ENCODE data around the gene XDH. TPM values are rescaled to one million over a fixed set of nuclear protein-coding genes. Genes with fewer than 3 reads are reported as not detected.

XDH gene
- total and polyA plus RNA-seq, 9 of the 15 experiments (the other 6 are each of a cell fraction or from before 2014, with no cell fraction given): 0.04 to 0.06 TPM; not detected in 7

- no peak for DNase-seq (ENCODE audit: extremely low read depth in 1 of 4, low spot score in 3 of 4)
- no peaks in the 10 kb centered on the region for H3K9me1 ChIP-seq (ENCODE audit: control insufficient read depth, insufficient read depth, low read length)
- no peak for TF ChIP-seq KHSRP (IDR thresholded peaks at IDR 0.05)
- peaks cover 4% of the 10 kb centered on the region; the same call in 1 of the 2 replicates for H4K20me1 ChIP-seq (replicated peaks; ENCODE audit: control insufficient read depth, insufficient read depth, low read length)
- no peaks in the 10 kb centered on the region for H3K79me2 ChIP-seq (ENCODE audit: control insufficient read depth, insufficient read depth, low read length)
- no peak overlapping the region for H3K27ac ChIP-seq (ENCODE audit: extremely low read depth, low read depth, low read length)
- no peaks in the 10 kb centered on the region for H3K9me3 ChIP-seq (replicated peaks; ENCODE audit: control insufficient read depth, insufficient read depth, low read depth, low read length)
- intact Hi-C loops (cut with micrococcal nuclease): loop anchor here (10.0 kb wide), 4 partner anchors 96 to 466 kb away; partner anchors contain the start of gene EHD3
- POLR2A ChIA-PET: no interaction called here
- no peaks in the 10 kb centered on the region for H3K4me1 ChIP-seq (replicated peaks in 1 of 2; ENCODE audit: control insufficient read depth in 2 of 2, insufficient read depth in 2 of 2, low read length in 2 of 2)
- CTCF ChIA-PET (ENCODE audit: low intra/inter-chr PET ratio): no interaction called here
- WGBS (ENCODE audit: insufficient coverage, low coverage, missing lambda C conversion rate): 2% methylated on average over 7 of the region's 8 CpGs
- peaks cover under 1 to 4% of the 10 kb centered on the region in 2 experiments; a peak in 2 of 5 replicates for H3K27me3 ChIP-seq (ENCODE audit: control insufficient read depth in 2 of 2, insufficient read depth in 2 of 2, low read length in 2 of 2)
- BruUV-seq (replicated peaks): no TSS peak
- no peaks in the 10 kb centered on the region for H3K36me3 ChIP-seq (ENCODE audit: control insufficient read depth, insufficient read depth, low read length)
- H3K4me2 ChIP-seq (ENCODE audit: insufficient read depth, low read length): no peak overlapping the region
- no peak for FAIRE-seq
- no peak for ATAC-seq
- H2AFZ ChIP-seq (ENCODE audit: low read depth, low read length): no peak overlapping the region
- no peak overlapping the region for H3K9ac ChIP-seq (ENCODE audit: insufficient read depth in 1 of 2, low read depth in 2 of 2, low read length in 2 of 2)
- in situ Hi-C loops (cut with MboI): loop anchor here (10.0 to 25.0 kb wide), 2 partner anchors 626 to 1169 kb away; no protein-coding TSS in a partner anchor
- H3K4me3 ChIP-seq: no peak overlapping the region
Observed at GRCh38 chr2:31331156-31331555, 83.4 kb downstream of the XDH start.

- in situ Hi-C loops (cut with MboI): loop anchor here (25.0 kb wide), 1 partner anchor 1167 kb away; no protein-coding TSS in a partner anchor
- H3K9me3 ChIP-seq (replicated peaks; ENCODE audit: control insufficient read depth, insufficient read depth, low read depth, low read length): no peaks in the 10 kb centered on the region
- H3K9ac ChIP-seq (ENCODE audit: insufficient read depth in 1 of 2, low read depth in 2 of 2, low read length in 2 of 2): no peak overlapping the region
- ChIA-PET CTCF (ENCODE audit: low intra/inter-chr PET ratio) (no interaction called here), POLR2A (interaction anchor here (1.1 kb wide), 1 partner anchor 23 kb away, joined by 3 read pairs; no protein-coding TSS in a partner anchor)
- H3K36me3 ChIP-seq (ENCODE audit: control insufficient read depth, insufficient read depth, low read length): no peaks in the 10 kb centered on the region
- ATAC-seq (no peak), FAIRE-seq (no peak), DNase-seq (ENCODE audit: extremely low read depth in 1 of 4, low spot score in 3 of 4) (no peak)
- H3K27me3 ChIP-seq (ENCODE audit: control insufficient read depth in 2 of 2, insufficient read depth in 2 of 2, low read length in 2 of 2): no peaks in the 10 kb centered on the region
- H3K4me2 ChIP-seq (ENCODE audit: insufficient read depth, low read length): no peak overlapping the region
- WGBS (ENCODE audit: insufficient coverage, low coverage, missing lambda C conversion rate): 0% methylated on average over 2 of the region's 2 CpGs
- no peak for TF ChIP-seq MLLT1 (IDR thresholded peaks at IDR 0.05)
- TF ChIP-seq ZBTB12 (CRISPR knock-in tag; IDR thresholded peaks at IDR 0.05): no peak
- TF ChIP-seq EHMT2 (IDR thresholded peaks at IDR 0.05): no peak
- TF ChIP-seq MTA1 (IDR thresholded peaks at IDR 0.05; ENCODE audit: borderline replicate concordance): no peak
- no peak for TF ChIP-seq CHD1 (IDR thresholded peaks at IDR 0.05; ENCODE audit: low read length)
- TF ChIP-seq JUNB (CRISPR knock-in tag; conservative IDR thresholded peaks at IDR 0.05): no peak
- no peak for TF ChIP-seq ELF2 (CRISPR knock-in tag; IDR thresholded peaks at IDR 0.05)
- no peak for TF ChIP-seq ZFP91 (CRISPR knock-in tag; IDR thresholded peaks at IDR 0.05)
- no peak for TF ChIP-seq PHF20 (IDR thresholded peaks at IDR 0.05; ENCODE audit: partially characterized antibody)
- BruUV-seq (replicated peaks): no TSS peak
- no peak overlapping the region for H3K4me3 ChIP-seq
- H3K27ac ChIP-seq (ENCODE audit: extremely low read depth, low read depth, low read length): no peak overlapping the region
- no peaks in the 10 kb centered on the region for H3K9me1 ChIP-seq (ENCODE audit: control insufficient read depth, insufficient read depth, low read length)
- H2AFZ ChIP-seq (ENCODE audit: low read depth, low read length): no peak overlapping the region
- 0 out of 2 replicates have a peak, but pooled peaks cover 3% of the 10 kb centered on the region for H4K20me1 ChIP-seq (replicated peaks; ENCODE audit: control insufficient read depth, insufficient read depth, low read length)
- no peaks in the 10 kb centered on the region for H3K79me2 ChIP-seq (ENCODE audit: control insufficient read depth, insufficient read depth, low read length)
- H3K4me1 ChIP-seq (replicated peaks in 1 of 2; ENCODE audit: control insufficient read depth in 2 of 2, insufficient read depth in 2 of 2, low read length in 2 of 2): no peaks in the 10 kb centered on the region
- intact Hi-C loops (cut with micrococcal nuclease): no loop called here
Observed at GRCh38 chr2:31329081-31329625, 85.4 kb downstream of the XDH start.

Measured in K562 (cell line).